GM12878 (cell line): Measurements from ENCODE around the gene CDKN2AIPNL.

Source experiments
- ATF7 ChIP-seq: fragments of 450-650 bp; IDR thresholded peaks from 2 replicates; pipeline ENCODE4 v1.6.1; 2016; ENCODE audit warnings: low read depth, mild to moderate bottlenecking
- CREB1 ChIP-seq: IDR thresholded peaks from 2 replicates; pipeline ENCODE4 v1.6.1; 2012; ENCODE audit warnings: low read depth, mild to moderate bottlenecking, inconsistent platforms
- EGR1 ChIP-seq, 2 experiments: IDR thresholded peaks; 1 replicate in 1 of 2; 2 replicates in 1 of 2; pipeline ENCODE4 v1.6.1; 2011 to 2012; ENCODE audit warnings: low read depth in 2 of 2, low read length in 2 of 2, borderline replicate concordance in 1 of 2, mild to moderate bottlenecking in 1 of 2, moderate library complexity in 1 of 2
- EP300 ChIP-seq, 2 experiments: fragments of 150-350 bp in 1 of 2; IDR thresholded peaks; 2 replicates each; pipeline ENCODE4 v1.6.1; 2011 to 2012; ENCODE audit warnings: low read depth in 2 of 2, low read length in 2 of 2, borderline replicate concordance in 1 of 2, improper control_type of control experiment in 1 of 2, inconsistent platforms in 1 of 2; ENCODE audit not compliant: control insufficient read depth in 1 of 2
- NR2F1 ChIP-seq: fragments of 450-650 bp; conservative IDR thresholded peaks from 2 replicates; pipeline ENCODE4 v1.6.1; 2017; ENCODE audit warnings: mild to moderate bottlenecking
- PML ChIP-seq: IDR thresholded peaks from 2 replicates; pipeline ENCODE4 v1.6.1; 2012; ENCODE audit warnings: low read length, inconsistent platforms
- RAD21 ChIP-seq: IDR thresholded peaks from 2 replicates; pipeline ENCODE4 v1.6.1; 2011; ENCODE audit warnings: mild to moderate bottlenecking, low read depth, low read length, moderate library complexity; ENCODE audit not compliant: insufficient read depth
- TF ChIP-seq, protein P1 (sequence below), 3 experiments: IDR thresholded peaks in 2 of 3; conservative IDR thresholded peaks in 1 of 3; 2 replicates each; pipeline ENCODE4 v1.5.1; 2011; ENCODE audit warnings: low read depth in 3 of 3, low read length in 3 of 3, mild to moderate bottlenecking in 3 of 3, control low read depth in 2 of 3, moderate library complexity in 2 of 3, inconsistent platforms in 1 of 3, mixed read lengths in 1 of 3; ENCODE audit not compliant: control insufficient read depth in 2 of 3, insufficient read depth in 1 of 3; ENCODE audit errors: extremely low read depth in 1 of 3

DNA sequence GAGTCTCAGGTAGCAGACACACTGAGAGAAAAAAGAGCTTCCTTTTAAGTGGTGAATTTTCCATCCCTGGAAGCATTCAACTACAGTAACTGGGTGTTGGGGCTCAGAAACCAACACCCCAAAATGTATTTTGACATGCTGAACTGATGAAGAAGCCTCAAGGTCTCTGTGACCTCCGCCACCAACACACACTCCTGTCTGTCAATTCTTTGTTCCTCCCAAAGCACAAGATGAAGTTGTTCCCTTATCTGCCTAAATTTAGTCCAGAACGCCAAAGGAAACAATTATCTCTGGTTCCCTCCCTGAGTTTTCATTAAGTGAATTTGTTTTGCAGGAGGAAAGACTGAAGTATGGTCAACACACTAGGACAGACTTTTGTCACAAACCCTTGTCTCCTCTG, 1.4 kb upstream of the CDKN2AIPNL start:
- TF ChIP-seq RAD21 (no peak), CREB1 (no peak), EP300 (IDR thresholded peaks at IDR 0.05; ENCODE audit: borderline replicate concordance in 1 of 2, control insufficient read depth in 1 of 2, low read depth in 2 of 2, low read length in 2 of 2) (no peak), ATF7 (no peak), PML (no peak), EGR1 (IDR thresholded peaks at IDR 0.05; ENCODE audit: borderline replicate concordance in 1 of 2, low read depth in 2 of 2, low read length in 2 of 2) (no peak), NR2F1 (no peak)
- TF ChIP-seq, protein P1, sequence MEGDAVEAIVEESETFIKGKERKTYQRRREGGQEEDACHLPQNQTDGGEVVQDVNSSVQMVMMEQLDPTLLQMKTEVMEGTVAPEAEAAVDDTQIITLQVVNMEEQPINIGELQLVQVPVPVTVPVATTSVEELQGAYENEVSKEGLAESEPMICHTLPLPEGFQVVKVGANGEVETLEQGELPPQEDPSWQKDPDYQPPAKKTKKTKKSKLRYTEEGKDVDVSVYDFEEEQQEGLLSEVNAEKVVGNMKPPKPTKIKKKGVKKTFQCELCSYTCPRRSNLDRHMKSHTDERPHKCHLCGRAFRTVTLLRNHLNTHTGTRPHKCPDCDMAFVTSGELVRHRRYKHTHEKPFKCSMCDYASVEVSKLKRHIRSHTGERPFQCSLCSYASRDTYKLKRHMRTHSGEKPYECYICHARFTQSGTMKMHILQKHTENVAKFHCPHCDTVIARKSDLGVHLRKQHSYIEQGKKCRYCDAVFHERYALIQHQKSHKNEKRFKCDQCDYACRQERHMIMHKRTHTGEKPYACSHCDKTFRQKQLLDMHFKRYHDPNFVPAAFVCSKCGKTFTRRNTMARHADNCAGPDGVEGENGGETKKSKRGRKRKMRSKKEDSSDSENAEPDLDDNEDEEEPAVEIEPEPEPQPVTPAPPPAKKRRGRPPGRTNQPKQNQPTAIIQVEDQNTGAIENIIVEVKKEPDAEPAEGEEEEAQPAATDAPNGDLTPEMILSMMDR (IDR thresholded peaks at IDR 0.05 in 2 of 3, conservative IDR thresholded peaks at IDR 0.05 in 1 of 3; ENCODE audit: control insufficient read depth in 2 of 3, extremely low read depth in 1 of 3, insufficient read depth in 1 of 3, low read depth in 3 of 3, low read length in 3 of 3): no peak
